ENCODE data around the gene CFAP61. TPM values are rescaled to one million over a fixed set of nuclear protein-coding genes. Genes with fewer than 3 reads are reported as not detected.
A peak's percentile ranks its signal among the peaks of the same experiment; 100 is the strongest.

CFAP61 gene
- polyA plus RNA-seq, 1 donor, result 6.1 TPM

DNA sequence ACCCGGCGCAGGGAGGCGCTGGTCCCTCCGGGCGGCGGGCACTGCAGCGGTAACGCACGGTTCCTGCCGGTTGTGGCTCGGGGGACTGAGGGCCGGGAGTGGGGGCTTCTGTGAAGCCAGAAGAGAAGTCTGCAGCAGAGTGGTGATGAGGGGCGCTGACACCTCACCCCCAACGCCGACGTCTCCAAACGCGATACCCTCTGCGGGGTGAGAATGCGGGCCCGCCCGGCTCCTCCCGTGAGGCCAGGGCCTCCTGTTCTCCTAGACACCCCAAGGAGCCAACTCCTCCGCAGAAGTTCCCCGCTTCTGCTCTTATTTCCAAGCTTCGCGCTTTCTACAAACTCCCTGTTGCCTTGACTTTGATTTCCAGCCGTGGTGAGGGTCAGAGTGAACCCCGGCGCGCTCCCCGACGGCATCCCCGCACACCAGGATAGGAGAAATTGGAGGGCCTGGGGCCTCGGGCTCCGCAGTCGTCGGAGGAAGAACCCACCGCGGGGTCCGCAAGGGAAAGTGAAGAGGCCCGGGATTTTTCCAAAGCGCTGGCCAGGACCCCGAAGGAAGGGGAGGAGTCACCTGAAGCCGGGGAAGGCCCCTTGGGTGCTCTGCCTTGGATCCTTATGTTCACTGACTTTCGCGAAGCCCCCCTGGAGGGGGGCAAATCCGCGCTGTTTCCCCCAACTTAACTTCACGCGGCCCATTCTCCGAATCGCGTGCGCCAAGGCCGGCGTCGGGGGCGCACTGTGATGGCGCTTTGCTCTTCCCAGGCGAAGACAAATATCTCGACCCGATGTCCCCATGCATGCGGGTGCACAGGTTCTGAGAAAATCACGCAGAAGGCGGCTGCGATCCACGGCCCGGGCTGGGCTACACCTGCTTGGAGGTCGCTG, 312.5 kb downstream of the CFAP61 start:
- DNase-seq (ENCODE audit: low read depth), result no peak

DNA sequence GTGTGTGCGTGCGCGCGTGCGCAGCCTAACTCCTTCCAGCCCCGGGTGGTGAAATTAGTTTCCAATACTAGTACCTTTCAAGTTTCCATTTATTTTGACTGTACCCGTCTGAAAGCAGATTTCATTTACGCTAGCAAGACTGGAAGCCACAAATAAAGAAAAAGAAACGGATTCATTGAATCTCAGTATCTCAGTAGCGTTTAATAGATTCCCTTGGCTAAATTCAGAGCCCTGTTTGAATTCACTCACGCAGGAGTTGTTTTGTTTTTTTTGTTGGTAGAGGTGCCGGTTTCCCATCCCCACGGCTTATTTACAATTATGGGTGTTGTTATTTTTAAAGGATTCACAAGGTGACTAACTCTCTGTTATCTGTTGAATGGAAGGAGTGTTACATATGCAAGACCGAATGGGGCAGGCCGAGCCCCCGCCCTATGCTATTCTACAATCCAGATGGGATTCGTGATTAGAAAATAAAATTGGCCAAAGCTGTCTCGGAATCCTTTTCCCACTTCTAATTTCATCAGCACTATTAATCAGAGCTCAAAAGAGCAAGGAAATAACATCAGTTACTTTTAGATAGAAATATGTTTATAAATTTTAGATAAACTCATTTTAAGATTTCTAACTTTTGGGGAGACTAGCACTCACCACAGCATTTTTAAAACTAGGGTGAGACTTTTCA, 313.3 kb downstream of the CFAP61 start:
- DNase-seq (ENCODE audit: low read depth), result no peak

DNA sequence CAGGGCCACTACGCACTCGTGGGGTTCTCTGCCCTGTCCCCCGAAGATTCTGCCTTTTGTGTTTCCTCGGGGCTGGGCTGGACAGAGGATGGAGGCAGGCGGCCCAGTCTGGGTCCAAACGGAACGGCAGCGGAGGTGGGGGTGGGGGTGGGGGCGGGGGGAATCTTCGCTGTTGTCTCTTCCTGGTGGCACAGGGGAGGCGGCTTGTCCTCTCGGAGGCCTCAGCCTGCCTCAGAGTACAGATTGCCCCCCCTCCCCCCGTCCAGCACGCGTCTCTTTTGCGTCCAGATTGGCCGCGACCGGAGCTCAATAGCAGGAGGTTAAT, 314.2 kb downstream of the CFAP61 start:
- no peak for DNase-seq (ENCODE audit: low read depth)

DNA sequence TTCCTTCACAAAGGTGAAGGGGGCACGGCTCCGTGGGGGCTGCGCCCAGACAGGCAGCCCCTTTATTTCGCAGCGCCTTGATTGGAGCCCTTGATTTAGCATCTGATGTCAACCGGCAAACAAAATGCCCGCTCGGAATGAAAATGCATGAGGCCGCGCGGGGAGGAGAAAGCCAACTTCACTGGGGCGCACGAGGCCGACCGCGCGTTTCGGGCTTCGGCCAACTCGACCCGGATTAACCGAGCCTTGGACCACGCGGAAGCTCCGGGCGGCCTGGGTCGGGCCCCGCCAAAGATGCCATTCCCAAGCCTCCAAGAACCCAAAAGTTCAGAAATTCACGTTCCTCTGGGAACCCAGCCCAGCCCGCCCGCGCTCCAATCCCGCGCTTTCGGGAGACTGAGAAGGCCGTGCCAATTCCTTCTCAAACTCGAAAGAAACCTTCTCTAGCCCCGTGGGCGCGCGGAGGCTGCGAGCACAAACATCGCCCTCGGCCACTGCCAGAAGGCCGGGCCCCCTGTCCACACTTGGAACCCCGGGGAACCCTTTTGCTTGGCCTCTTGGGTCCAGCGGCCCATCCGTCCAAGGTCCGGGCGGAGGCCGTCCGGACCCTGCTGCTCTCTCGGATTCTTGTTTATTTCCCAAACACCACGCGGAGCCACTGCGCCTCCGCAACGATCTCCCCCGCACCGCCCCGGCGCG, 314.7 kb downstream of the CFAP61 start:
- no peak for DNase-seq (ENCODE audit: low read depth)

DNA sequence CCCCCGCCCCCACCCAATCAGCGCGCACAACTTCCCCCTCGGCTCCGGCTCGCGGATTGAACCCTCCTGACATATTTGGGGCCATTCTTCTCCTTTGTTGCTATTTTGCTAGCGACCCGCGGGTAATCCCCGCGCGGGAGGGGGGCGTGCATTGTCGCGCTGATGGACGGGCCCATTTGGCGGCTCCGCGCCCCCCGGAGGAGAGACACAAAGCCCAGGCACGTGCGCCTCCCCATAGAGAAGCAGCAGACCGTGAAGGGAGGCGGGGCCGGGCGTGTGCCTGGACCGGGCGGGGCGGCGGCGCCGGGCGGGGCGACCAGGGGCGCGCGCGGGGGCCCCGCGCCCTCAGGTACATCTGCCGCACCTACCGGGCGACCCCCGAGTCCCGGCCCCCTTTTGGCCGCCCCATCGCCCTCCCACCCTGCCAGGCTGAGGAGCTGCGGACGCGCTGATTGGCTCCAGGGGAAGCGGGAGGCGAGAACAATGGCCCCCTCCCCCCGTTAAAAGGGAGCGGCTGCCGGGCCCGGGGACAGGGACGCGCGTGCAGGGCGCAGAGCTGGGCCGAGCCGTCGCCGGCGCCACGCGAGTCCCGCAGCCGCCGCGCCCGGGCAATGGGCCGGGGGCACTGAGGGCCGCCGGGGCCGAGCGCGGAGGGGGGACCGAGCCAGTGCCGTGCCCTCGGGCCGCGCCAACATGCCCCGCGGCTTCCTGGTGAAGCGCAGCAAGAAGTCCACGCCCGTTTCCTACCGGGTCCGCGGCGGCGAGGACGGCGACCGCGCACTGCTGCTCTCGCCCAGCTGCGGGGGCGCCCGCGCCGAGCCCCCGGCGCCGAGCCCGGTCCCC, 315.5 kb downstream of the CFAP61 start, which contains the start of gene INSM1:
Gene INSM1 (plus strand): TSS at position 530 of the 843 bp plus-strand sequence. CDS start 164 bp downstream, at position 694.
- DNase-seq (ENCODE audit: low read depth), result no peak

DNA sequence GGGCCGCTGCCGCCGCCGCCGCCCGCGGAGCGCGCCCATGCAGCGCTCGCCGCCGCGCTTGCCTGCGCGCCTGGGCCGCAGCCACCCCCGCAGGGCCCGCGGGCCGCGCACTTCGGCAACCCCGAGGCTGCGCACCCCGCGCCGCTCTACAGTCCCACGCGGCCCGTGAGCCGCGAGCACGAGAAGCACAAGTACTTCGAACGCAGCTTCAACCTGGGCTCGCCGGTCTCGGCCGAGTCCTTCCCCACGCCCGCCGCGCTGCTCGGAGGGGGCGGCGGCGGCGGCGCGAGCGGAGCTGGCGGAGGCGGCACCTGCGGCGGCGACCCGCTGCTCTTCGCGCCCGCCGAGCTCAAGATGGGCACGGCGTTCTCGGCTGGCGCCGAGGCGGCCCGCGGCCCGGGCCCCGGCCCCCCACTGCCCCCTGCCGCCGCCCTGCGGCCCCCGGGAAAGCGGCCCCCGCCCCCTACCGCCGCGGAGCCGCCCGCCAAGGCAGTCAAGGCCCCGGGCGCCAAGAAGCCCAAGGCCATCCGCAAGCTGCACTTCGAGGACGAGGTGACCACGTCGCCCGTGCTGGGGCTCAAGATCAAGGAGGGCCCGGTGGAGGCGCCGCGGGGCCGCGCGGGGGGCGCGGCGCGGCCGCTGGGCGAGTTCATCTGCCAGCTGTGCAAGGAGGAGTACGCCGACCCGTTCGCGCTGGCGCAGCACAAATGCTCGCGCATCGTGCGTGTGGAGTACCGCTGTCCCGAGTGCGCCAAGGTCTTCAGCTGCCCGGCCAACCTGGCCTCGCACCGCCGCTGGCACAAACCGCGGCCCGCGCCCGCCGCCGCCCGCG, 316.3 kb downstream of the CFAP61 start:
- DNase-seq (ENCODE audit: low read depth), result no peak

DNA sequence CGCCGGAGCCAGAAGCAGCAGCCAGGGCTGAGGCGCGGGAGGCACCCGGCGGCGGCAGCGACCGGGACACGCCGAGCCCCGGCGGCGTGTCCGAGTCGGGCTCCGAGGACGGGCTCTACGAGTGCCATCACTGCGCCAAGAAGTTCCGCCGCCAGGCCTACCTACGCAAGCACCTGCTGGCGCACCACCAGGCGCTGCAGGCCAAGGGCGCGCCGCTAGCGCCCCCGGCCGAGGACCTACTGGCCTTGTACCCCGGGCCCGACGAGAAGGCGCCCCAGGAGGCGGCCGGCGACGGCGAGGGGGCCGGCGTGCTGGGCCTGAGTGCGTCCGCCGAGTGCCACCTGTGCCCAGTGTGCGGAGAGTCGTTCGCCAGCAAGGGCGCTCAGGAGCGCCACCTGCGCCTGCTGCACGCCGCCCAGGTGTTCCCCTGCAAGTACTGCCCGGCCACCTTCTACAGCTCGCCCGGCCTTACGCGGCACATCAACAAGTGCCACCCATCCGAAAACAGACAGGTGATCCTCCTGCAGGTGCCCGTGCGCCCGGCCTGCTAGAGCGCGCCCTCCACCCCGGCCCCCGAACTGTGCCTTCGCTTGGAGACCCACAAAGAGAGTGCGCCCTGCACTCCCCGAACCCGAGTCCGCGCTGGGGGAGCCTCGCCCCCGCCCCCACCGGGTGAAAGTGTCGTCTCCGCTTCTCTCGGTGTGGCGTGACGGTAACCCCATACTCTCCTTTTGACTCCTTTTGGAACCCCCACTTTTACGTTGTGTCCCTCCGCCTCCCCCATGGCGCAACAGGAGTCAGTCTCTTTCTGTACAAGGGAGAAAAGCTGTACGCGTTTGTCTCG, 317.1 kb downstream of the CFAP61 start:
- no peak for DNase-seq (ENCODE audit: low read depth)

DNA sequence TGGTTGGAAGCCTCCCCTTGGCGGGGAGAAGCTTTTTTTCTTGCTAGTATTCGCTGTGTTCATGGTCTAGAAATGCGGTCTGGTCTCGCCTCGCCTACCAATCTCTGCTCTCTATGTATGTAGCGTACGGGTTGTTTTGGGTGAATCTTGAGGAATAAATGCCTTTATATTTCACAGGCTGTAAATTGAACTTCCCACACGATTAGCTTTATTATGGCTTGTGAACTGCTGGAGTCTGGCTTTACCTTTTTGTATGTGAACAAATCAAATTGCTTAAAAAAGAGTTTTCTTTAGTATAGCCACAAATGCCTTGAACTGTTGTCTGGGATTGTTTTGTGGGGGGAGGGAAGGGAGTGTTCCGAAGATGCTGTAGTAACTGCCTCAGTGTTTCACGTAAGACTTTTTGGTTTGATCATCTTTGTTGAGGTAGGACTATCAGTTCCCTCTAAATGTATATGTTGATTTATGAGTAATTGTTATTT, 317.8 kb downstream of the CFAP61 start:
- no peak for DNase-seq (ENCODE audit: low read depth)

DNA sequence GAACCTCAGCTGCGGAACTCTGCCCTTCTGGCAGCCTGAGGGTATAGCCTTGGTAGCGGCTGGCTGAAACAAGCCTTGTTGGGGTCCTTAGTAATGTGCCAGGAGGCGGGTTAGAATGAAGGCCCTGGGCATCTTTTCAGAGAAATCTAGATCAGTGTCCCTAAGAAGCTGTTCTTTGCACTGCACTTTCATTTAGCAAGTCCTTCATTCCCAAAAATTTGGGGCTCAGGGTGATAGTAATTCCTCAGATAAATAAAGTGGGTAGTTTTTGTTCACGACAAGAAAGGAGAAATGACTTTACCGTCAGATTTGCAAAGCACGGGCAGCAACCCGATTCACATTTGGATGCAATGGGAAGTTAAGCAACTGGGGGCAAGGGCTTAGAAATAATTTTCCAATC, 318.8 kb downstream of the CFAP61 start:
- DNase-seq (ENCODE audit: low read depth), result no peak

DNA sequence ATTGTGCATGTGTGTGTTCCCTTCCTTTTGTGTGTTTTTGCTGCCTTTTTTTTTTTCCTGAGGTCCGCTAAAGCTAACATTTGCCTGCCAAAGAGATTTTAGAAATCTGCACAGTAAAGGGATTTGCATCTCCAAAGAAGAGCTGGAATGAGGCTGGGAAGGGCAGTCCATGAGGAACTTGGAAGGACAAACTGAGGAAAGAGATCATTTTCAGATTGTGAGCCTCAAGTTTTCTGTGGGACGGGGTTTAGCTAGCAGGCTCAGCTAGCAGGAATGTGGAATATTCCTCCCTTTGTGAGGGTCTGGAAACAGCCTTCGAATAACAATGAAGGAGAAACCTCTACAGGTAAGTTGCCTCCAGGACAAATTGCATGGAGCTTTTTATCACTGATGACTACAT, 319.3 kb downstream of the CFAP61 start:
- DNase-seq (ENCODE audit: low read depth), result no peak

DNA sequence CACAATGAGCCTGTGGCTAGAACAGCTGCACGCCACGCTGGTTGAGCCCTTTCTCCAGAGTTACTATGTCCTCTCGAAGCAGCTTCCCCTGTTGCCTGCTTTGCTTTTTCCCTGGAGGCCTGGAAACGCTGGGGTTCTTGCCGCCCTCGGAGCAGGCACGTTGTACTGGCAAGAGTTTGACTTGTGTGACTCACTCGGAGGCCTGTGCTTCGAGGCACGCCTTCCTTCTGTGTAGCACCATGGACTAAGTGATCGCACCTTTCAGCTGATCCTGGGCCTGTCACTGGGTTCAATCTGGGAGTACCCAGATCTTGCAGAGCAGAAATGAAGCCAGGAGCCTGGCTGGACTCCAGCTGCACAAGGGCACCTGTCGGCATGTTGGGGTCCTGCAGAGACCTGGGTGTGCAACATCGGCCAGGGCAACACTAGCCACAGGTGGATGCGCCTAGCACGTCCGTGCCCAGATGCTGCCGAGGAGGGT, 320.8 kb downstream of the CFAP61 start:
- DNase-seq (ENCODE audit: low read depth), result no peak

DNA sequence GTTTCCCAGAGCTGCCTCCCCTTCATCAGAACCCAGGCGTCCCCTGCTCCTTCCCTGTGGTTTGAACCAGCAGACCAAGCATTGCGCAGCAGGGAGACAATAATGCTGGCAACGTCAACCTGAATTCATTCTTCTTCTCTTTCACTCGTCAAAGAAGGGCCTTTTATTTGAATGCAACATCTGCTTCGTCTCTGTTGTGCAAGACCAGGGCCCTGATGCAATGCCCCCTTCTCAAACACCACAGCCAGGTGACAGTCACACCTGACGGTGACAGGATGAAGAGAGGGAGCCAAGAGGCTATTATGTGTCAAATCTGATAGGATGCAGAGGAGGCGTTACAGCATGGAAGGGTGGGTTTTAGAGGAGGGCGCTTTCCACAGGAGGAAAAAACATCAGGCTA, 323.5 kb downstream of the CFAP61 start:
- DNase-seq (ENCODE audit: low read depth), result no peak

DNA sequence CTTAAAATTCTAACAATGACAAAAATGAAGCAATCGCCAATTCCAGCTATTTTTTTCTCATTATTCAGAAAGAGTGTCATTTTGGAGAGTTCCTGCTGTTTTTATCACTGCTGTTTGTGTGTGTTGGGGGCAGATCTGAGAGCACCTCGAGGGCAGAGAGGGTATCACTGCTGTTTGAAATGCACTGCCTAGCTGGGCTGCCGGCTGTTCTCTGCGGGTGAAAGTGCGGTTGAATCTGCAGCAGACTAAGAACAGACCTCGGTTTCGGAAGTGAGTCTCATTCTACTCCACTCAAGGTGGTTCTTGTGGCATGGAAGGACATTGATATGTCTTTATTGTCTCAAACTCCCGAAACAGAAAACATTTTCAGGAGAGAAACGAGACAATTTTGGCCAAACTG, 333.9 kb downstream of the CFAP61 start:
- no peak for DNase-seq (ENCODE audit: low read depth)

DNA sequence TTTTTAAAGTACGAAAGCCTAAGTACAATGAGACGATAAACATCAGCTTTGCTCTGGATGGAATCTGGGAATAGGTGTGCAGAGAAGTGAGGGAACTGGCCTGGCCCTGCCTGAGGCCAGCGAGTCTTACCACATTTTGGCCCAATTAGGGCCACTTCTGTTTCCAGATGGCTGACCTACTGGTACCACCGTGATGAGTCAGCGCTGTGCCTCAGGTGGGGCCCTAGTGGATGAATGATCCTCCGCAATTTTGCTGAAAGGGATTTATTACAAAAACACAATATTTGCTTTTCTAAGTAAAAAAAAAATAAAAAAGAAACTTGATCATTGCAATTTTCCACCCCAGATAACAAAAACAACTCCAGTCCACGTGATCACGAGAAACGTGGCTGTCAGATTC, 338.1 kb downstream of the CFAP61 start:
- no peak for DNase-seq (ENCODE audit: low read depth)

DNA sequence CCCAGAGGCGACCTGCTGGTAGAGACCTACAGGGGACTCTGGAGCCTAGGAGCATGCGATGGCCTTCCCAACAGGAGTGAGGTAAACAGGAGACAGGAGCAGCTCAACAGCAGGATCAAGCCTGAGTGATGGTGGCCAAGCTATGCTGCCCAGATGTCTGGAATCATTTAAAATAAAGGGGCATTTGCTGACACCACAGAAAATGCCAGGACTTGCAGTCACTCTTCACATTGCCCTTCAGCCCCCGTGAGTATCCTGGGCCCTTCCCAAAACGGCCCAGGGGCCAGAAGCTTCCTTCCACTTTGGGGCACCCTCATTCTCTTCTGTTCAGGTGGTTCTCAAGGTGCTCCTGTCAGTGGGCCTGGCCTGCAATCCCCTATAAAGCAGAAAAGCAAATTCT, 338.8 kb downstream of the CFAP61 start:
- no peak for DNase-seq (ENCODE audit: low read depth)

DNA sequence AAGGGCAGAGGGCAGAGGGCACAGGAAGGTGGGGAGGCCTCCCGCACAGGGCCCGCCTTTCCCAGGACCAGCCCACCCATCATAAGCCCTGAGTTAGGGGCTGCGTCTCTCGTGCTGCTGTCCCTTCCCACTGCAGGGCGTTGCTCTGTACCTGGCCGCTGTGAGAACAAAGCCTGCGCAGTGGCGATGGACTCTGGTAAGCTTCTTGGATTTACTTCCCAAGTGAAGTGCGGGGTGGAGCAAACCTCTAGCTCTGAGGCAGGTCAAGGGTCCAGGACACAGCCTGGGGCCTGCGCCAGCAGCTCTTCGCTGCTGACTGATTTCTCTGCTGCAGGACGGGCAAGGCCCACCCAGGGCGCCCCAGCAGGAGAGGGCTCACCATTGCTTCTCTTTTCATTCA, 339.4 kb downstream of the CFAP61 start:
- DNase-seq (ENCODE audit: low read depth), result no peak

DNA sequence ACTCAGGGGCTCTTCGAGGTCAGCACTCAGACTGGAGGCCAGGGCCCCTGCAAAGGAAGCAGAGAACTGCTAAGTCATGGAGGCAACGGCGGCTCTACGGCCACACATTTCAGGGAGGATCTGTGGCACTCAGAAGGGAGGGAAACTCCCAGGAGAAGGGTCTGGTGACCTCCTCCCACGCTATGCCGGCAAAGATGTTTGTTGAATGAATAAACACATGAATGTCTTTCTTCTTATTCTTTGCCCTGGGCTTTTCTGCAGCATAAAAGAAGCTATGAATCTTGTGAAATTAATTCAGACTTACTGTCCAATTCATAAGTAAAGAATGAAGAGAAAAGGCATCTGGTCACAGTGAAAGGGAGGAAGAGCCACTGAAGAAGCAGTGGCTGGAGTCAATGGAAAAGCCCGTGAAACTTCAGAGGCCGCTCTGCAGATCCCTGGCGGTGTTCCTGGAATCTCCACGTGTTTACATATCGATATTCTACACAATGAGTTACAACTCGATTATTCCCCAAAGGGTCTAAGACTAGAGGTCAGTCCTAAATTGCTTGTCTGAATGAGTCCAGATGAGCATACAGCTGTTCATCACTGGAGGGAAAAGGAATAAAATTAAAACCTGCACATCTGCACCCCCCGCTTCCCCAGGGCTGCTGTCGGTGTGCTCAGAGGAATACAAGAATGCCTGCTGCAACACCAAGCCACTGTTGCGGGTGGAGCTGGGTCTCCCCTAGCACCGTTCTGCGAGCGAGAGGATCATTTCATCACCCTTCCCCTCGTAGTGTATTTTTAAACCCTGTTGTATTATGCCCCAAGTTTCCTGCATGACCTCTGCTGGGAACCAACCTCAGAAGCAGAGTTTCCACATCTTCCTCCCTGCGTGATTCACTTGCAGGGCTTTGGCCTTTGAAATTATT, 341.1 kb downstream of the CFAP61 start:
- DNase-seq (ENCODE audit: low read depth), result peak; percentile 66

DNA sequence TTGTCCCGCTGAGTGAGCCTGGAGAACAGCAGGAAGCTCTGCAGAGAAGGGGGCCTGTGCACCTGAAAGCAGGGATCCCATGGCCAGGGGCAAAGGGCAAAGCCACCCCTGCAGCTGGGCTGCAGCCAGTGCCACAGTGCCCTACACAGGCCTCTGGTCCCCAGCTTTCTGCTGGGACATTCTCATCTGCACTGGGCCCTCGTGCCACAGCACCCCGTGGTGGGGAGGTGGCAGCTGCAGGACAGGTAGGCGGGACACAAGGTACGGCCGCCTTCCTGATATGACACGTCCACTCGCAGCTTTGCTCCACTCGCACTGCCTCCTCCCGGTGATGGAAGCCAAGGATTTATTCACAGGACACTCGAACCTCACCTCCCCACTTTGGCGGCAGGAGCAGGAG, 342.8 kb downstream of the CFAP61 start:
- no peak for DNase-seq (ENCODE audit: low read depth)
